Endometrium (tissue), 2 donors: ENCODE data around the gene TRIML1.
"Not testable (repeated sequence)": the region's sequence is repeated elsewhere in the genome, so short reads cannot be mapped to it uniquely, and the experiment has no call there.

Experiments
- FAIRE-seq: peaks from 2 replicates; lab custom pipeline; 2012; peaks lifted over from hg19 to GRCh38; lab: Jason Lieb, UNC
- donor health status: control.
- donor health status: control.

The TRIML1 gene

GRCh38 chr4:188154668-188155405 lies 15.6 kb downstream of the TRIML1 start:
- FAIRE-seq, result no peak

GRCh38 chr4:188158336-188158735 lies 19.1 kb downstream of the TRIML1 start:
- no peak for FAIRE-seq

GRCh38 chr4:188159513-188160226 lies 20.4 kb downstream of the TRIML1 start:
- FAIRE-seq, result not testable (repeated sequence)

- no peak for FAIRE-seq
These were observed 21.2 kb downstream of the TRIML1 start for GRCh38 chr4:188160406-188160805.

GRCh38 chr4:188161167-188161566 lies 21.9 kb downstream of the TRIML1 start:
- FAIRE-seq, result no peak

- FAIRE-seq, result no peak
These were observed 23.5 kb downstream of the TRIML1 start for GRCh38 chr4:188162698-188163097.

- no peak for FAIRE-seq
These were observed 29.6 kb downstream of the TRIML1 start for GRCh38 chr4:188168726-188169373.

- FAIRE-seq, result no peak
These were observed 32.3 kb downstream of the TRIML1 start for GRCh38 chr4:188171551-188171950.

GRCh38 chr4:188175288-188175687 lies 36.0 kb downstream of the TRIML1 start:
- no peak for FAIRE-seq

- FAIRE-seq, result no peak
These were observed 38.9 kb downstream of the TRIML1 start for GRCh38 chr4:188177997-188178675.

- FAIRE-seq, result no peak
These were observed 39.6 kb downstream of the TRIML1 start for GRCh38 chr4:188178806-188179205.

- no peak for FAIRE-seq
These were observed 47.9 kb downstream of the TRIML1 start for GRCh38 chr4:188187106-188187505.

GRCh38 chr4:188190461-188190860 lies 51.2 kb downstream of the TRIML1 start:
- no peak for FAIRE-seq

- FAIRE-seq, result no peak
These were observed 55.2 kb downstream of the TRIML1 start for GRCh38 chr4:188194421-188194820.

GRCh38 chr4:188195389-188195985 lies 56.2 kb downstream of the TRIML1 start:
- no peak for FAIRE-seq

- no peak for FAIRE-seq
These were observed 57.0 kb downstream of the TRIML1 start for GRCh38 chr4:188196134-188196735.
